HFFc6 (cell line): Measurements from ENCODE around the gene CMSS1. TPM values are rescaled to one million over a fixed set of nuclear protein-coding genes. Genes with fewer than 3 reads are reported as not detected.

ENCODE experiments used
- DNase-seq: peaks from one replicate; pipeline ENCODE4 v3.0.0-alpha.2; 2018
- H3K27ac Mint-ChIP-seq: 2 replicates; pipeline ENCODE4 v1.8.0; 2020; ENCODE audit warnings: mild to moderate bottlenecking, mixed read lengths
- H3K27me3 Mint-ChIP-seq: 2 replicates; pipeline ENCODE4 v1.8.0; 2021; ENCODE audit warnings: mild to moderate bottlenecking, moderate library complexity, mixed read lengths; ENCODE audit not compliant: insufficient read depth
- H3K36me3 Mint-ChIP-seq: 2 replicates; pipeline ENCODE4 v1.8.0; 2021; ENCODE audit warnings: low read depth, mixed read lengths
- H3K4me1 Mint-ChIP-seq: 2 replicates; pipeline ENCODE4 v1.8.0; 2020; ENCODE audit warnings: low read depth, mixed read lengths
- H3K4me3 Mint-ChIP-seq: 2 replicates; pipeline ENCODE4 v1.8.0; 2020; ENCODE audit warnings: mild to moderate bottlenecking, moderate library complexity, mixed read lengths
- H3K9me3 Mint-ChIP-seq: 2 replicates; pipeline ENCODE4 v1.8.0; 2020; ENCODE audit warnings: mild to moderate bottlenecking, mixed read lengths
- CTCF ChIP-seq: fragments of 200-600 bp; sonication (generic); IDR thresholded peaks from 2 replicates; pipeline ENCODE4 v1.5.0; 2021; ENCODE audit warnings: antibody characterized with exemption, mild to moderate bottlenecking
- total RNA-seq, 6 experiments: library from RNA; stranded (reverse); fragmentation: NEBNext Ultra II Directional; extraction: Animal tissue kit (Norgen Biotek cat#: 25700); gene quantifications; 2 replicates in 1 of 6; 3 replicates in 5 of 6; pipeline ENCODE4 v1.2.3, GENCODE V29; 2021

The CMSS1 gene
- total RNA-seq, 6 experiments from 2014 or later, result 27.8 to 47.0 (median 38.1) TPM

- Mint-ChIP-seq H3K4me3 (no peak overlapping the region), H3K27me3 (no peaks in the 10 kb centered on the region), H3K36me3 (peaks cover 40% of the 10 kb centered on the region), H3K4me1 (peaks cover 60% of the 10 kb centered on the region), H3K27ac (no peak overlapping the region), H3K9me3 (no peaks in the 10 kb centered on the region)
- no peak for TF ChIP-seq CTCF
- no peak for DNase-seq
Observed at GRCh38 chr3:99851955-99852354, 34.3 kb downstream of the CMSS1 start.

- no peak for DNase-seq
- peak overlapping the region; percentile 21; the same call in 1 of the 2 replicates for H3K27ac Mint-ChIP-seq
- TF ChIP-seq CTCF, result no peak
- peaks cover 61% of the 10 kb centered on the region for H3K4me1 Mint-ChIP-seq
- no peaks in the 10 kb centered on the region for H3K9me3 Mint-ChIP-seq
- H3K27me3 Mint-ChIP-seq, result no peaks in the 10 kb centered on the region
- no peak overlapping the region for H3K4me3 Mint-ChIP-seq
- H3K36me3 Mint-ChIP-seq, result peaks cover 48% of the 10 kb centered on the region
Observed at GRCh38 chr3:99852851-99853250, 35.2 kb downstream of the CMSS1 start.

DNA sequence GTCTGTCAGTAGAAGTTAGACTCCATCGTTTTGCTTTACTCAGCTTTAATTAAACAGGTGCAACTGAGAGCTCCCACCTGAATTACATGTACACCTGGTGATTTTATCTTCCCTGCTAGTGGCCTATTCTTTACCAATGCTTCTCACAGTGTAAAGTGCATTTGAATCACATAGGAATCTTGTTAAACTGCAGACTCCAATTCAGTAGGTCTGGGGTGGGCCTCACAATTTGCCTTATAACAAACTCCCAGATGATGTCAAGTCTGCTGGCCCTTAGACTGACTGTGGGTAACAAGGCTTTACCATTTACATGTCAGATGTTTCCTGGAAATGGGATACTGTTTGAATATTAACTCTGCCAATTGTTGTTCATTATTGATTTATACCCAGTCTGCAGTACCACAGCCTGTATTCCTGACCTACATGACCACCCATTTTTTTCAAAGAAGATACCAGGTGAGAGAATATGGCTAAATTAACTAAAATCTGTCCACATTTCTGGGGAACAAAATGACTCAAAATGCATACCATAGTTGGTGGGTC lies 37.2 kb downstream of the CMSS1 start:
- no peaks in the 10 kb centered on the region for H3K9me3 Mint-ChIP-seq
- TF ChIP-seq CTCF, result no peak

GRCh38 chr3:99855900-99856299 lies 38.2 kb downstream of the CMSS1 start:
- TF ChIP-seq CTCF, result no peak
- DNase-seq, result no peak
- H3K27me3 Mint-ChIP-seq, result no peaks in the 10 kb centered on the region
- no peaks in the 10 kb centered on the region for H3K9me3 Mint-ChIP-seq
- H3K4me1 Mint-ChIP-seq, result peaks cover 81% of the 10 kb centered on the region
- H3K36me3 Mint-ChIP-seq, result peaks cover 64% of the 10 kb centered on the region
- H3K4me3 Mint-ChIP-seq, result no peak overlapping the region
- H3K27ac Mint-ChIP-seq, result no peak overlapping the region

More for the DNA sequence above, 37.2 kb downstream of the CMSS1 start:
- H3K4me3 Mint-ChIP-seq, result no peak overlapping the region
- DNase-seq, result no peak
- H3K4me1 Mint-ChIP-seq, result peaks cover 70% of the 10 kb centered on the region
- H3K27ac Mint-ChIP-seq, result peak overlapping the region; percentile 26; the same call in 1 of the 2 replicates
- peaks cover 58% of the 10 kb centered on the region for H3K36me3 Mint-ChIP-seq
- H3K27me3 Mint-ChIP-seq, result no peaks in the 10 kb centered on the region

DNA sequence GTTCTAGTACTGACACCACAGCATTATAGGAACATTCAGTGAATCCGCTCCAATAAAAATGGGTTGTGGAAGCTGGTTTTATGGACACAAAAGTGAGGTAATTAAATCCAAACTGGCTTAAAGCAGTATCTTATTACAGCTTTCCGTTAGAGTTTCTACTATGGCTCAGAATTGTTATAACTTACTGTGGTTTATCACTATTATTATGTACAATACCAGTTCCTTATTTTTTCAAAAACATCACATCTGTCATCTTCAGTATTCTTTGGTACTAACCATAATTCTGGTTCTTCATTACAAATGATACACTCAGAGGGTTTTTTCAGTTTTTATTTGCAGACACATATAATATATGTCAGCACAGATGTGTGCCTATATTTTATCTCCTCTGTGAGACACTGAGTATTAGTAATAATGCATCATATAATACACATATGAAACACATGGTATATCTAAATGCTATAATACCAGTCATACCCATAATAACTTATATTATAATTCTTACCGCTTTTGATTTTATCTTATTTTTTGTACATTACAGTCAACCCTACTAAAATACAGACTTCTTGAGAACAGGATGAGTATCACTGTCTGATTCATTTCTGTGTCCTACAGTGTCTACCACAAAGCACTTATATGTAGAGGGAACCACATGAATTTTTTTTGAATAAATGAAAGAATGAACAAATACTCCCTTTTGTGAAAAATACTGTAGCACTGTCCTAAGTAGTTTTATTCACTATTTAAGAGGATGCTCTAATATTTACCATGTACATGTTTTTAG lies 39.0 kb downstream of the CMSS1 start:
- H3K27ac Mint-ChIP-seq, result peak overlapping the region; percentile 42; the same call in 1 of the 2 replicates
- DNase-seq, result no peak
- TF ChIP-seq CTCF, result no peak
- H3K4me3 Mint-ChIP-seq, result no peak overlapping the region
- no peaks in the 10 kb centered on the region for H3K27me3 Mint-ChIP-seq
- no peaks in the 10 kb centered on the region for H3K9me3 Mint-ChIP-seq
- peaks cover 71% of the 10 kb centered on the region for H3K36me3 Mint-ChIP-seq
- peaks cover 88% of the 10 kb centered on the region for H3K4me1 Mint-ChIP-seq
